Neural progenitor cell (in vitro differentiated cells): ENCODE data around the gene MERTK. TPM values are rescaled to one million over a fixed set of nuclear protein-coding genes. Genes with fewer than 3 reads are reported as not detected.
"Not testable (repeated sequence)": the region's sequence is repeated elsewhere in the genome, so short reads cannot be mapped to it uniquely, and the experiment has no call there.

Experiments used
- DNase-seq: peaks from one replicate; pipeline ENCODE4 v3.0.0-alpha.2; 2016; ENCODE audit warnings: low spot score
- H2AFZ ChIP-seq: fragments of 200-600 bp; sonication (generic); replicated peaks from 2 replicates; pipeline ENCODE4 v1.6.1; 2016; ENCODE audit warnings: antibody characterized with exemption
- H3F3A ChIP-seq: fragments of 200-600 bp; sonication (generic); 2 replicates; pipeline ENCODE4 v1.6.1; 2016; ENCODE audit warnings: antibody characterized with exemption, low read depth
- H3K27ac ChIP-seq: fragments of 200-600 bp; sonication (generic); 2 replicates; pipeline ENCODE4 v1.5.1; 2016; ENCODE audit warnings: mild to moderate bottlenecking
- H3K27me3 ChIP-seq: fragments of 200-600 bp; sonication (generic); 2 replicates; pipeline ENCODE4 v1.6.1; 2016; ENCODE audit warnings: mild to moderate bottlenecking, moderate library complexity
- H3K36me3 ChIP-seq: fragments of 200-600 bp; sonication (generic); 2 replicates; pipeline ENCODE4 v1.5.1; 2016
- H3K4me1 ChIP-seq: fragments of 200-600 bp; sonication (generic); 2 replicates; pipeline ENCODE4 v1.6.1; 2016; ENCODE audit warnings: mixed run types
- H3K4me2 ChIP-seq: fragments of 200-600 bp; sonication (generic); 2 replicates; pipeline ENCODE4 v1.6.1; 2016
- H3K4me3 ChIP-seq: fragments of 200-600 bp; sonication (generic); 2 replicates; pipeline ENCODE4 v1.5.1; 2016
- H3K79me2 ChIP-seq: fragments of 200-600 bp; sonication (generic); 2 replicates; pipeline ENCODE4 v1.6.1; 2016; ENCODE audit warnings: low read depth
- H3K9ac ChIP-seq: fragments of 200-600 bp; sonication (generic); 2 replicates; pipeline ENCODE4 v1.6.1; 2016
- H3K9me3 ChIP-seq: fragments of 200-600 bp; sonication (generic); 2 replicates; pipeline ENCODE4 v1.5.1; 2016; ENCODE audit warnings: low read depth
- H4K20me1 ChIP-seq: fragments of 200-600 bp; sonication (generic); 2 replicates; pipeline ENCODE4 v1.6.1; 2016; ENCODE audit warnings: low read depth
- H3K27ac Mint-ChIP-seq: 3 replicates; pipeline ENCODE4 v1.8.0; 2021; ENCODE audit warnings: mixed read lengths
- H3K27me3 Mint-ChIP-seq: 2 replicates; pipeline ENCODE4 v1.8.0; 2022; ENCODE audit warnings: low read depth, mild to moderate bottlenecking, inconsistent platforms, moderate library complexity, mixed read lengths; ENCODE audit not compliant: insufficient read depth
- H3K36me3 Mint-ChIP-seq: 3 replicates; pipeline ENCODE4 v1.8.0; 2021; ENCODE audit warnings: mixed read lengths
- H3K4me1 Mint-ChIP-seq: 3 replicates; pipeline ENCODE4 v1.8.0; 2021; ENCODE audit warnings: mixed read lengths
- H3K4me3 Mint-ChIP-seq: 3 replicates; pipeline ENCODE4 v1.8.0; 2021; ENCODE audit warnings: mild to moderate bottlenecking, moderate library complexity, mixed read lengths
- H3K9me3 Mint-ChIP-seq: 3 replicates; pipeline ENCODE4 v1.8.0; 2020; ENCODE audit warnings: mixed read lengths
- CTCF ChIP-seq: fragments of 200-600 bp; sonication (generic); IDR thresholded peaks from 2 replicates; pipeline ENCODE4 v1.5.1; 2017; ENCODE audit warnings: antibody characterized with exemption, mild to moderate bottlenecking
- EZH2 ChIP-seq: fragments of 200-600 bp; sonication (generic); IDR thresholded peaks from 2 replicates; pipeline ENCODE4 v1.6.1; 2017; ENCODE audit warnings: antibody characterized with exemption, mild to moderate bottlenecking, moderate library complexity
- EZH2phosphoT487 ChIP-seq: fragments of 200-600 bp; sonication (generic); IDR thresholded peaks from 2 replicates; pipeline ENCODE4 v1.6.1; 2017; ENCODE audit warnings: antibody characterized with exemption
- total RNA-seq: library from RNA; depleted of rRNA; stranded (reverse); fragments of >200 nt; gene quantifications from 2 replicates; pipeline ENCODE4 v1.2.3, GENCODE V29; 2015; ENCODE audit warnings: low replicate concordance

MERTK gene
- 4.6 and 6.1 TPM in 2 replicates for total RNA-seq

DNA sequence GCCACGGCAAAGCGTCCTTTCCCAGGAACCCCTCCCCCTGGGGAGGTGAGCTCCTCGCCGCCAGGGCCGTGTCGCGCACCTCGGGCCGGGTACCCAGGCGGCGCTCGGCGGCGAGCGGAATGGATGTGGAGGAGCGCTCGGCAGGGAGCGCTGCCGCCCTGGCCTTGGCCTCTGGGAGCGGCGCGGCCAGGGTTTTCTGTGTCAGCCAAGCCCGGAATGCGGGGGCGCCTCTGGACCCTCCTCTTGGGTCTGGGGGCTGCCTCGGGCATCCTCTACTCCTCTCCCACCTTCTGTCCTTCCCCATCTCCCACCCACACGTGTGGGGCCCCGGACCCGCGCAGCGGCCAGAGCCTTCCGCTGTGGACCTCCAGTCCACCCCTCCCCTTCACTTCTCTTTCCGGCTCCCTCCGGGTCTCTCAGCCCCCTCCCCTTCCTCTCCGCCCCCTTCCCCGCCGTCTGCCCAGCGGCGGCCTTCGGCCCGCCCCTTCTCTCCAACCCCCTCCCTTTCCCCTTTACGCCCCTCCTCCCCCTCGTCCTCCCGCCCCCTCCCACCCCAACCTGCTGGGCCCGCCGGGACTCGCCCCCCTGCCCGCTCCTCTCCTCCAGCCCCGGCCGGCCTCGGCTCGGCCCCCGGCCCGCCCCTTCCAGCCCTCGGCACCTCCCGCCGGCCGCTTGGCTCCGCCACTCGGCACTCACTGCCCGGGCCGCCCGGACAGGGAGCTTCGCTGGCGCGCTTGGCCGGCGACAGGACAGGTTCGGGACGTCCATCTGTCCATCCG is at the start of gene MERTK:
Gene MERTK (plus strand): TSS at position 684 of the 779 bp plus-strand sequence. CDS start 129 bp downstream, outside the sequence.
- Mint-ChIP-seq H3K9me3 (no peaks in the 10 kb centered on the region), H3K27me3 (peaks cover 5% of the 10 kb centered on the region), H3K4me1 (peaks cover 17% of the 10 kb centered on the region), H3K36me3 (no peaks in the 10 kb centered on the region), H3K4me3 (peak within 1 kb of the TSS; percentile 91), H3K27ac (peak within 1 kb of the TSS; percentile 25)
- peaks cover 25% of the 10 kb centered on the region for H3F3A ChIP-seq
- peak within 1 kb of the TSS; percentile 93 for H2AFZ ChIP-seq
- no peak within 1 kb of the TSS for H3K27ac ChIP-seq
- peaks cover 4% of the 10 kb centered on the region for H3K4me1 ChIP-seq
- H3K27me3 ChIP-seq = peaks cover 46% of the 10 kb centered on the region
- no peak within 1 kb of the TSS for H3K9ac ChIP-seq
- H4K20me1 ChIP-seq = peaks cover 10% of the 10 kb centered on the region
- no peaks in the 10 kb centered on the region for H3K36me3 ChIP-seq
- peak; percentile 38 for TF ChIP-seq CTCF
- no peak for TF ChIP-seq EZH2phosphoT487
- TF ChIP-seq EZH2 = peak; percentile 3
- peak within 1 kb of the TSS; percentile 76 for H3K4me3 ChIP-seq
- DNase-seq = peak; percentile 97
- no peaks in the 10 kb centered on the region for H3K9me3 ChIP-seq
- peak within 1 kb of the TSS; percentile 89 for H3K4me2 ChIP-seq
- no peaks in the 10 kb centered on the region for H3K79me2 ChIP-seq

DNA sequence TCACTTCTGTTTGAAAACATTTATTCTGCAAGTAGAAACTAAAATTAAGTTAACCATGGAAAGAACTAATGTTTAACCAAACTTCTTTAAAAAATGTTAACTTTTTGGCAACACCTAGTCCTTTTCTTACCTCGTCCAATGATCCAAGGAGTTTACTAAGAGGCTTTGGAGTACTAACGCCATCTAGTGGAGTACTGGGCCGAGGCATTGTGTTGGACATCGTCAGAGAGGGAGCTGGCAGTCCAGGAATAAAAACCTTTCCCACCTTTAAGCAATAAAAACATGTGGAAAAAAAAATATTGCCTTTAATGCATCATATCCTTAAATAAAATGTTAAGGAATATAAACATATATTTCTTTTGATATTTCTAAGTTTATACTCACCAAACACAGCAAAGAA is 47.8 kb upstream of the MERTK start:
- peaks cover 13% of the 10 kb centered on the region for H3K36me3 Mint-ChIP-seq
- not testable (repeated sequence) for H3K9me3 ChIP-seq, H3K4me1 ChIP-seq, H3K4me2 ChIP-seq, H3K36me3 ChIP-seq, H3K27ac Mint-ChIP-seq, H3K79me2 ChIP-seq, H3K27me3 Mint-ChIP-seq, H3K9me3 Mint-ChIP-seq, H3F3A ChIP-seq, H3K27ac ChIP-seq, H4K20me1 ChIP-seq, H3K27me3 ChIP-seq, H3K4me3 Mint-ChIP-seq, H3K4me1 Mint-ChIP-seq, H3K4me3 ChIP-seq, H3K9ac ChIP-seq, H2AFZ ChIP-seq
- peak; percentile 52 for TF ChIP-seq CTCF
- DNase-seq = peak; percentile 61

DNA sequence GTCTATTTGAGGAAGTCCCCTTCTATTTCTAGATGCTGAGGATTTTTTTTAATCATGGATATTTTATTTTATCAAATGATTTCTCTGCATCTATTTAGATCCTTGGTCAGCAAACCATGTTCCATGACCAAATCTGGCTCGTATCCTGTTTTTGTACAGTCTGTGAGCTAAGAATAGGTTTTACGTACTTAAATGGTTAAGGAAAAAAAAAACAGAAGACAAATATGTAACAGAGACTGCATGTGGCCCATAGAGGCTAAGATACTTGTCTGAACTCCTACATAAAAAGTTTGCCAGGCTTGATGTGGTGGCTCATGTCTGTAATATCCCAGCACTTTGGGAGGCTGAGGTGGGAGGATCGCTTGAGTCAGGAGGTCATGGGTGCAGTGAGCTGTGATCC is 45.9 kb upstream of the MERTK start:
- H3K4me2 ChIP-seq, H3K27me3 ChIP-seq, H3K27ac Mint-ChIP-seq, H3K27me3 Mint-ChIP-seq, H3K9me3 Mint-ChIP-seq, H3K4me3 ChIP-seq, H3K27ac ChIP-seq, H3K4me1 ChIP-seq, H3K4me1 Mint-ChIP-seq, H3K4me3 Mint-ChIP-seq, H3K79me2 ChIP-seq, H3K9ac ChIP-seq, H3K36me3 ChIP-seq, H2AFZ ChIP-seq, H3F3A ChIP-seq, H3K9me3 ChIP-seq, DNase-seq, H4K20me1 ChIP-seq: not testable (repeated sequence)
- peaks cover 13% of the 10 kb centered on the region for H3K36me3 Mint-ChIP-seq

DNA sequence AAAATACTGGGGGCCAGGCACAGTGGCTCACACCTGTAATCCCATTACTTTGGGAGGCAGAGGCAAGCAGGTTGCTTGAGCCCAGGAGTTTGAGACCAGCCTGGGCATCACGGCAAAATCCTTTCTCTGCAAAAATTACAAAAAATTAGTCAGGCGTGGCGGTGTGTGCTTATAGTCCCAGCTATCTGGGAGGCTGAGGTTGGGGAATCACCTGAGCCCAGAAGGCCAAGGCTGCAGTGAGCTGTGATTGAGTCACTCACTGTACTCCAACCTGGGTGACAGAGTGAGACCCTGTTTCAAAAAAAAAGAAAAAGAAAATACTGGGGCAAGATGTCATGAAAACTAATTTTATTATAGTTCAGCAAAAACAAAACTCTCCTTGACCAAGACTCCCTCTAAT is 38.4 kb upstream of the MERTK start:
- not testable (repeated sequence) for H3K27ac Mint-ChIP-seq, H4K20me1 ChIP-seq, DNase-seq, H3K4me3 Mint-ChIP-seq, H3K36me3 ChIP-seq, H3K9ac ChIP-seq, H2AFZ ChIP-seq, H3K9me3 Mint-ChIP-seq, H3K9me3 ChIP-seq, H3K4me2 ChIP-seq, H3F3A ChIP-seq, H3K27me3 ChIP-seq, H3K79me2 ChIP-seq, H3K4me1 ChIP-seq, H3K27me3 Mint-ChIP-seq, H3K4me3 ChIP-seq, H3K27ac ChIP-seq, H3K4me1 Mint-ChIP-seq
- H3K36me3 Mint-ChIP-seq = peaks cover 18% of the 10 kb centered on the region

DNA sequence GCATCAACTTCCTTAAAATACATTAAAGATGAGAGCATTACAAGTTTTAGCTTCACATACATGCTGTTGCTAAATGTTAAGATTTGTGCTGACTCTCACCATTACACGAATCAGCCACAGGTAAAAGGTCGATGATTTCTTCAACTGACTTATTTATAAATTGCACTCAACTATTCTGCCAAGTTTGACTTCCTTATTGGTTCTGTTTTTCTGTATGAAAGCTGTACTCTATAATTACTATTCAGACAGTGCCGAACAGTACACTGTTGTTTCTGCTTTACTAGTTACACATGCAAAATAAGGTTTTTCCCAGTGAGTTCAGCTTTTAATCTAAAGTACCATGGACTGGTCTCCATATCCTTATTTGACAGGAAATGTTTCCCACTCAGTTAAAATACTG is 33.3 kb upstream of the MERTK start:
- not testable (repeated sequence) for H3K9me3 ChIP-seq, H3K9ac ChIP-seq, H3K4me3 Mint-ChIP-seq, H3K27ac Mint-ChIP-seq, H3K4me2 ChIP-seq, H3F3A ChIP-seq, H4K20me1 ChIP-seq, H3K27me3 ChIP-seq, H3K4me1 Mint-ChIP-seq, H3K27ac ChIP-seq, H3K4me3 ChIP-seq, H3K36me3 ChIP-seq, H3K4me1 ChIP-seq, H3K27me3 Mint-ChIP-seq, H2AFZ ChIP-seq, DNase-seq, H3K79me2 ChIP-seq, H3K9me3 Mint-ChIP-seq
- H3K36me3 Mint-ChIP-seq = peaks cover 12% of the 10 kb centered on the region

DNA sequence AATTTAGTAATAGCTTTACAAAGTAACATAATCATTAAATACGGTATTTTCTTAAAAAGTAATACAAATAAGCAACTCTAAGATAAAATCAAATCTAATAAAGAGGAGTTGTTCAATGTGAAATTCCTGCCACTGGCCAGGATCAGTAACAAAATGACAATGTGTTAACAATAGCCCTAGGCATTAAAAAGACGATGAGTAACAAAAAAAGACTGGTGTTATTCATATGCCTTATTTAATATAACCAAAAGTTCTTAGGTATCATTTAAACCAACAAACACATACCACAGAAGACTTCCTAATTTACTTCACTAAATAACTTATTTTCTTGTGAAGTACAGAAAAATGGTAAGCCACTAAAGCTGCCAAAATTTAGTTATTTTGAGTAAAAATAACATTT is 25.6 kb upstream of the MERTK start:
- not testable (repeated sequence) for H3K4me2 ChIP-seq, H3K27me3 ChIP-seq, H2AFZ ChIP-seq, H3F3A ChIP-seq, H3K27me3 Mint-ChIP-seq, H4K20me1 ChIP-seq, H3K27ac Mint-ChIP-seq, H3K4me3 ChIP-seq, H3K4me1 ChIP-seq, H3K4me1 Mint-ChIP-seq, H3K9ac ChIP-seq, DNase-seq, H3K9me3 ChIP-seq, H3K27ac ChIP-seq, H3K4me3 Mint-ChIP-seq, H3K36me3 ChIP-seq, H3K79me2 ChIP-seq, H3K9me3 Mint-ChIP-seq
- peaks cover 11% of the 10 kb centered on the region for H3K36me3 Mint-ChIP-seq
